Kidney (tissue), 14 donors: ENCODE results near the gene PDLIM7. TPM values are rescaled to one million over a fixed set of nuclear protein-coding genes. Genes with fewer than 3 reads are reported as not detected.
"Not testable (repeated sequence)": the region's sequence is repeated elsewhere in the genome, so short reads cannot be mapped to it uniquely, and the experiment has no call there.

Source experiments
- DNase-seq, 5 donors: peaks; one replicate each; pipeline ENCODE4 v3.0.0-alpha.2; 2013 to 2020
- FAIRE-seq: peaks from 2 replicates; lab custom pipeline; 2012; peaks lifted over from hg19 to GRCh38; lab: Jason Lieb, UNC
- H3K27ac ChIP-seq, 2 donors: one replicate each; pipeline ENCODE4 v1.7.0; 2013; ENCODE audit warnings: low read depth in 2 of 2, low read length in 2 of 2, inconsistent platforms in 1 of 2
- H3K27me3 ChIP-seq: one replicate; pipeline ENCODE4 v1.7.1; 2013; ENCODE audit warnings: low read length, inconsistent platforms; ENCODE audit not compliant: control insufficient read depth, insufficient read depth
- H3K36me3 ChIP-seq, 3 donors: one replicate each; pipeline versions ENCODE4 v1.7.0 to v1.7.1; 2013; ENCODE audit warnings: low read length in 3 of 3, control low read depth in 1 of 3, inconsistent platforms in 1 of 3; ENCODE audit not compliant: insufficient read depth in 3 of 3, control insufficient read depth in 2 of 3
- H3K4me1 ChIP-seq, 3 donors: one replicate each; pipeline versions ENCODE4 v1.7.0 to v1.7.1; 2013; ENCODE audit warnings: low read length in 3 of 3, inconsistent platforms in 1 of 3, low read depth in 1 of 3; ENCODE audit not compliant: control insufficient read depth in 2 of 3, insufficient read depth in 2 of 3
- H3K4me3 ChIP-seq, 3 donors: one replicate each; pipeline versions ENCODE4 v1.7.0 to v1.8.1; 2013; ENCODE audit warnings: low read length in 3 of 3, control low read depth in 1 of 3, inconsistent platforms in 1 of 3
- H3K9ac ChIP-seq, 3 donors: one replicate each; pipeline versions ENCODE4 v1.7.0 to v1.7.1; 2013; ENCODE audit warnings: low read length in 3 of 3, control low read depth in 1 of 3, inconsistent platforms in 1 of 3
- H3K9me3 ChIP-seq, 3 donors: one replicate each; pipeline versions ENCODE4 v1.7.0 to v1.7.1; 2013; ENCODE audit warnings: low read length in 3 of 3, control low read depth in 1 of 3, inconsistent platforms in 1 of 3; ENCODE audit not compliant: control insufficient read depth in 2 of 3, insufficient read depth in 1 of 3
- CTCF ChIP-seq: IDR thresholded peaks from 3 replicates; pipeline ENCODE4 v1.5.1; 2012; ENCODE audit warnings: mild to moderate bottlenecking, moderate library complexity, borderline replicate concordance; ENCODE audit not compliant: insufficient read depth; ENCODE audit errors: extremely low read depth
- intact Hi-C: fragments of 100-400 bp; cut with DNase I; formaldehyde crosslinking; loops from one replicate; pipeline ENCODE4 v1.11.1; 2022
- polyA plus RNA-seq: library from polyadenylated mRNA; stranded (reverse); fragments of 350-450 nt; fragmentation: Illumina TruSeq; extraction: RNeasy Lipid Tissue Mini Kit (QIAGEN cat#74804); gene quantifications from one replicate; pipeline ENCODE4 v1.2.3, GENCODE V29; 2014; ENCODE audit warnings: low read depth, low replicate concordance; ENCODE audit not compliant: insufficient read depth
- total RNA-seq: library from RNA; stranded (reverse); fragmentation: NEBNext Ultra II Directional; extraction: Animal tissue kit (Norgen Biotek cat#: 25700); gene quantifications from one replicate; pipeline ENCODE4 v1.2.1, GENCODE V29; 2021
- donor health status: control.
- donor health status: control.
- donor health status: control.
- donor health status: control.
- donor health status: control.
- donor health status: DM: yes; HTN: yes; CAD: no.
- donor health status: Normal renal cell carcinoma (clear cell type).

PDLIM7 gene
- total and polyA plus RNA-seq, 2 donors from 2014 or later, result 46.4 to 89.7 TPM

GRCh38 chr5:177536386-177536785 lies 39.0 kb upstream of the PDLIM7 start:
- no peak for DNase-seq
- no peak for FAIRE-seq
- H3K36me3 ChIP-seq, result peaks cover 0 to 23% (median 19%) of the 10 kb centered on the region in 3 donors
- H3K27ac ChIP-seq, result no peak overlapping the region
- peaks cover 0 to 12% (median 0%) of the 10 kb centered on the region in 3 donors for H3K4me1 ChIP-seq
- H3K9ac ChIP-seq, result no peak overlapping the region
- no peak overlapping the region for H3K4me3 ChIP-seq
- H3K9me3 ChIP-seq, result no peaks in the 10 kb centered on the region
- intact Hi-C loops, result no loop called here
- no peaks in the 10 kb centered on the region for H3K27me3 ChIP-seq
- no peak for TF ChIP-seq CTCF

DNA sequence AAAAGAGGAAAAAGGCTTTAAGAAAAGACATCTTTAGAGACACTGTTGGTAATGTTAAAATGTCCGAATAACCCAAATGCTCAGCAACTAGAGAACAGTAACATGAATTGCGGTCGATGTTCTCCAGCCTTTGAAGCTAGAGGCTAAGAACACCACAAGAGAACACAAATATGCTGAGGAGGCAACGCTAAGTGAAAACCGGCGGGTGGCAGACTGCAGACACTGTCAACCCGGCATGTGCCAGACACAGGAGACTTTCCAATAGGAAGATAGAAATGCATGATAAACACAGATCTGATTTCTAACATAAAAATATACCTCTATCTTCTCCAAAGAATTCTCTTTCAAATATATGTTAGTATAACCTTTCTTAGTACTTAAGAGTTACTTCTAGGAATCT lies 37.7 kb upstream of the PDLIM7 start:
- no peak for DNase-seq
- H3K4me1 ChIP-seq, result peaks cover 0 to 12% (median 0%) of the 10 kb centered on the region in 3 donors
- H3K4me3 ChIP-seq, result no peak overlapping the region
- no peak overlapping the region for H3K27ac ChIP-seq
- no peaks in the 10 kb centered on the region for H3K9me3 ChIP-seq
- no peak overlapping the region for H3K9ac ChIP-seq
- H3K36me3 ChIP-seq, result peaks cover 0 to 29% (median 28%) of the 10 kb centered on the region in 3 donors
- no peaks in the 10 kb centered on the region for H3K27me3 ChIP-seq
- no peak for TF ChIP-seq CTCF
- FAIRE-seq, result no peak
- intact Hi-C loops, result no loop called here

GRCh38 chr5:177534433-177534832 lies 37.0 kb upstream of the PDLIM7 start:
- H3K4me3 ChIP-seq, H3K27me3 ChIP-seq, FAIRE-seq, H3K27ac ChIP-seq, H3K9ac ChIP-seq, intact Hi-C loops, DNase-seq, H3K9me3 ChIP-seq: not testable (repeated sequence)
- H3K36me3 ChIP-seq, result peaks cover 0 to 35% (median 35%) of the 10 kb centered on the region in 3 donors
- peaks cover 0 to 12% (median 0%) of the 10 kb centered on the region in 3 donors for H3K4me1 ChIP-seq

GRCh38 chr5:177531209-177531940 lies 34.0 kb upstream of the PDLIM7 start:
- Histone ChIP-seq H3K4me1 (no peaks in the 10 kb centered on the region), H3K9me3 (no peaks in the 10 kb centered on the region), H3K27me3 (no peaks in the 10 kb centered on the region), H3K36me3 (peaks cover 2 to 56% (median 50%) of the 10 kb centered on the region in 3 donors), H3K9ac (no peak overlapping the region), H3K27ac (no peak overlapping the region), H3K4me3 (no peak overlapping the region)
- FAIRE-seq (no peak), DNase-seq (no peak)
- TF ChIP-seq CTCF, result no peak
- intact Hi-C loops, result no loop called here
